ENCODE data around the gene SP140. TPM values are rescaled to one million over a fixed set of nuclear protein-coding genes. Genes with fewer than 3 reads are reported as not detected.

Gene SP140
- total and polyA plus RNA-seq, 10 donors = 51.3 to 110 (median 71.4) TPM

DNA sequence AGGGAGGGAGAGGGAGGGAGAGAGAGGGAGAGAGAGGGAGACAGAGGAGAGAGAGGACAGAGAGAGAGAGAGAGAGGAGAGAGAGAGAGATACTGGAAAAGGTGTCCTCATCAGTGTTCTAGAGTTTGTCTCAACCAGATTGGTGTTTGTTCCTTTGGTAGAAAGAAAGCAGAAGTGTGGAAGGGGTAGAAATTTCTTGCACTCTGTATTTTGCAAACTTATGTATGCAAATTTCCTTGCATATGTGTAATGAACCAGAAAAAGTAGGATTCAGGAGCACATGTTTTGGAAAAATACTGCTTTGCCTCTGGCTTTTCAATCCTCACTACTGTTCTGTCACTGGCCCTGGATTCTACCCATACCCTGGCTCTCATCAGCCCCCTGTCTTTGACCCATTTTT, 1.1 kb upstream of the SP140 start:
- TF ChIP-seq POLR2AphosphoS5 (IDR thresholded peaks at IDR 0.05) (no peak), POLR2A (IDR thresholded peaks at IDR 0.05) (no peak)
- TF ChIP-seq, protein P1, sequence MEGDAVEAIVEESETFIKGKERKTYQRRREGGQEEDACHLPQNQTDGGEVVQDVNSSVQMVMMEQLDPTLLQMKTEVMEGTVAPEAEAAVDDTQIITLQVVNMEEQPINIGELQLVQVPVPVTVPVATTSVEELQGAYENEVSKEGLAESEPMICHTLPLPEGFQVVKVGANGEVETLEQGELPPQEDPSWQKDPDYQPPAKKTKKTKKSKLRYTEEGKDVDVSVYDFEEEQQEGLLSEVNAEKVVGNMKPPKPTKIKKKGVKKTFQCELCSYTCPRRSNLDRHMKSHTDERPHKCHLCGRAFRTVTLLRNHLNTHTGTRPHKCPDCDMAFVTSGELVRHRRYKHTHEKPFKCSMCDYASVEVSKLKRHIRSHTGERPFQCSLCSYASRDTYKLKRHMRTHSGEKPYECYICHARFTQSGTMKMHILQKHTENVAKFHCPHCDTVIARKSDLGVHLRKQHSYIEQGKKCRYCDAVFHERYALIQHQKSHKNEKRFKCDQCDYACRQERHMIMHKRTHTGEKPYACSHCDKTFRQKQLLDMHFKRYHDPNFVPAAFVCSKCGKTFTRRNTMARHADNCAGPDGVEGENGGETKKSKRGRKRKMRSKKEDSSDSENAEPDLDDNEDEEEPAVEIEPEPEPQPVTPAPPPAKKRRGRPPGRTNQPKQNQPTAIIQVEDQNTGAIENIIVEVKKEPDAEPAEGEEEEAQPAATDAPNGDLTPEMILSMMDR (IDR thresholded peaks at IDR 0.05 in 8 of 11, conservative IDR thresholded peaks at IDR 0.05 in 3 of 11) = no peak
- Histone ChIP-seq H3K4me1 (peaks cover 9 to 96% (median 54%) of the 10 kb centered on the region in 6 donors), H3K36me3 (no peaks in the 10 kb centered on the region), H3K27me3 (replicated peaks in 1 of 7) (no peaks in the 10 kb centered on the region), H3K27ac (peak overlapping the region; percentile 82 to 97 (median 89)), H3K9me3 (no peaks in the 10 kb centered on the region), H3K4me3 (peak overlapping the region in 1 of 8 donors; percentile 74)
- DNase-seq = no peak
- intact Hi-C loops (cut with DNase I; ENCODE audit: low total_unique reads) = no loop called here

DNA sequence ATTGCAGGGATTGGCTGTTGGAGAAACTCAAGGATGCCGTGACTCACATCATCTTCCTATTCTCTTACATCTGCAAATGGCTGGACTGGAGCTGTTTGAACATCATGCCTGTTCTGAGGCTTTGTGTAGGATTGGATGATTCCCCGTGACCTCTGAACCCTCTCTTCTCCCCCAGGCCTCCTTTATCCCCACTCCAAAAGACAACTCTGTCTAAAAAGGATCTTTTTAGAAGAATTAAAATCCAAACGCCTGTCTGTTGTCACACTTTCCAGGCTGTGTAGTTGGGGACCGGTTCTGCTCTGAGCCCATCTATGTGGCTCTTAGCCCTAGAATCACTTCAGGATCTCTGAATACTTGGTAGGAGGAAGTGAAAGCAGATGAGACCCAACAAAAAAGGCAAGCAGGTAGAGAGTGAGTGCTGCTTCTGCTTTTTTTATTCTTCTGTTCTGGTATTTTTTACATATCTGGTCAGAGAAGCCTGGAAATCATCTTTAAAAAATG, 565 bp downstream of the SP140 start:
- H3K4me1 ChIP-seq = peaks cover 5 to 97% (median 51%) of the 10 kb centered on the region in 6 donors
- H3K27ac ChIP-seq = peak overlapping the region; percentile 82 to 97 (median 89)
- H3K4me3 ChIP-seq = peak overlapping the region; percentile 12 to 74 (median 40)
- TF ChIP-seq POLR2AphosphoS5 (IDR thresholded peaks at IDR 0.05) (peak in 1 of 3 donors; percentile 59), POLR2A (IDR thresholded peaks at IDR 0.05) (peak in 1 of 3 donors; percentile 80)
- TF ChIP-seq, protein P1 (IDR thresholded peaks at IDR 0.05 in 8 of 11, conservative IDR thresholded peaks at IDR 0.05 in 3 of 11) = no peak
- peaks cover 0 to 7% (median 0%) of the 10 kb centered on the region in 6 donors for H3K36me3 ChIP-seq
- 51 to 74% (median 63%) methylated on average over 4 of the region's 4 CpGs for WGBS, 5 donors
- H3K9me3 ChIP-seq = peaks cover 0 to 16% (median 13%) of the 10 kb centered on the region in 8 donors
- intact Hi-C loops (cut with DNase I; ENCODE audit: low total_unique reads) = no loop called here
- no peak for DNase-seq
- H3K27me3 ChIP-seq (replicated peaks in 1 of 7) = no peaks in the 10 kb centered on the region

DNA sequence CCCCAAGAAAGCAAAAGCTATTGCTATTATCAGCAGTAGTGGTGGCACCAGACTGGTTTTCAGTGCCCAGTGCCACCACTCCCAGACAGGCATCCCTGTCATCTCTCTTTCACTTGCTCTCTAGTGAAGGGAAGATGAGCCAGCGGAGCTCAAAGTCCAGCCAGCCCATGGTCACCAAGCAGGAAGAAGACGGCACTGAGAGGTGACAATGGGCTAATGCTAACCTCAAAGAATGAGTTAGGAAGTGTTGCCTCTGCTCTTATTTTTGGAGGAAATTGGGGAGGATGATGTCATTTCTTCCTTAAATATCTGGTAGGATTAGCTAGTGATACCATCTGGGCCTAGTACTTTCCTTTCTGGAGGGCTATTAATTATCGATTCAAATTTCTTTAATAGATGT, 1.7 kb downstream of the SP140 start:
- H3K27ac ChIP-seq = peak overlapping the region; percentile 32 to 97 (median 89)
- 58 to 68% (median 63%) methylated on average over 3 of the region's 3 CpGs for WGBS, 5 donors
- peaks cover 0 to 24% (median 18%) of the 10 kb centered on the region in 8 donors for H3K9me3 ChIP-seq
- H3K4me3 ChIP-seq = peak overlapping the region; percentile 3 to 74 (median 35)
- H3K27me3 ChIP-seq (replicated peaks in 1 of 7) = no peaks in the 10 kb centered on the region
- DNase-seq = no peak
- peaks cover 0 to 16% (median 0%) of the 10 kb centered on the region in 6 donors for H3K36me3 ChIP-seq
- intact Hi-C loops (cut with DNase I; ENCODE audit: low total_unique reads) = no loop called here
- peak in 1 of 3 donors; percentile 8 for TF ChIP-seq POLR2AphosphoS5 (IDR thresholded peaks at IDR 0.05)
- TF ChIP-seq POLR2A (IDR thresholded peaks at IDR 0.05) = no peak
- peaks cover 3 to 97% (median 47%) of the 10 kb centered on the region in 6 donors for H3K4me1 ChIP-seq

DNA sequence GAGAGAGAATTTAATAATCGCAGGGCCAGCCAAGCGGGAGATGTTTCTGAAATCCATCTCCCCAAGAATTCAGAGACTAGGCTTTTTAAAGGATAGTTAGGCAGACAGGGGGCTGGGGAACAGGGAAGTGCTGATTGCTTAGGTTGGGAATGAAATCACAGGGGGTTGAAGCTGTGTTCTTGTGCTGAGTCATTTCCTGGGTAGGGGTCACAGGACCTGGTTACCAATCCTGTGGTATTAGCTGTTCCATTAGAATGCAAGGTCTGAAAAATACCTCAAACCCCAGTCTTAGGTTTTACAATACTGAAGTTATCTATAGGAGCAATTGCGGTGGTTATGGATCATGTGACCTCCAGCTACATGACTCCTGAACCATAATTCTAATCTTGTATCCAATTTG, 4.6 kb downstream of the SP140 start:
- H3K4me1 ChIP-seq = peaks cover 2 to 97% (median 42%) of the 10 kb centered on the region in 6 donors
- DNase-seq = no peak
- TF ChIP-seq POLR2AphosphoS5 (IDR thresholded peaks at IDR 0.05) (no peak), POLR2A (IDR thresholded peaks at IDR 0.05) (no peak)
- TF ChIP-seq, protein P1 (IDR thresholded peaks at IDR 0.05 in 8 of 11, conservative IDR thresholded peaks at IDR 0.05 in 3 of 11) = no peak
- H3K27me3 ChIP-seq (replicated peaks in 1 of 7) = no peaks in the 10 kb centered on the region
- H3K9me3 ChIP-seq = peaks cover 0 to 24% (median 18%) of the 10 kb centered on the region in 8 donors
- intact Hi-C loops (cut with DNase I; ENCODE audit: low total_unique reads) = no loop called here
- 73 to 91% (median 78%) methylated on average over 3 of the region's 3 CpGs for WGBS, 5 donors
- peak overlapping the region in 3 of 8 donors; percentile 1 to 97 (median 19) for H3K27ac ChIP-seq
- peaks cover 0 to 20% (median 0%) of the 10 kb centered on the region in 6 donors for H3K36me3 ChIP-seq
- H3K4me3 ChIP-seq = peak overlapping the region in 1 of 8 donors; percentile 74

Measured in spleen (tissue), 11 donors.